ENCODE measurements around the gene TNFSF18.
"Not testable (repeated sequence)": the region's sequence is repeated elsewhere in the genome, so short reads cannot be mapped to it uniquely, and the experiment has no call there.

TNFSF18 gene, protein sequence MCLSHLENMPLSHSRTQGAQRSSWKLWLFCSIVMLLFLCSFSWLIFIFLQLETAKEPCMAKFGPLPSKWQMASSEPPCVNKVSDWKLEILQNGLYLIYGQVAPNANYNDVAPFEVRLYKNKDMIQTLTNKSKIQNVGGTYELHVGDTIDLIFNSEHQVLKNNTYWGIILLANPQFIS

DNA sequence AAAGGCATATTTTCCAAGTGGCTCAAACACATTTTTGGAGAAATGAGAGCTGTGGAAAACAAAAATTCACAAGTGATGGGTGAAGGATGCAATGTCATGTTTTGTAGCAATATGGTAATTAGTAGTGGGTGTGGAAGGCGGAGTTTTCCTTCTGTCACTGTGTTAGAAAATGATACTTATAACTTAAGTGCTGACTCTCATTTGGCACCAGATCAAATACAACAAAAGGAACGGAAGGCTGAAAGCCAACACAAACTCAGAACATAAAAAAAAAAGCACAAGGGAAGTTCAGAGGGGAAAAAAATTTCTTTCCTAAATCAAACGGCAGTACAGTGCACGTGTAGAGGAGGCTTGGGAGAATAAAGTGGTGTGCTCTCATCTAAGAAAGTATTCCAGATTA is at the start of gene TNFSF18:
TNFSF18 (minus strand) TSS at position 77 of the 400 bp plus-strand sequence; CDS start at position 32, 45 bp downstream.
- DNase-seq (ENCODE audit: low spot score): no peak

GRCh38 chr1:173099166-173099565 is 48.4 kb upstream of the TNFSF18 start:
- no peak for DNase-seq (ENCODE audit: low spot score)

DNA sequence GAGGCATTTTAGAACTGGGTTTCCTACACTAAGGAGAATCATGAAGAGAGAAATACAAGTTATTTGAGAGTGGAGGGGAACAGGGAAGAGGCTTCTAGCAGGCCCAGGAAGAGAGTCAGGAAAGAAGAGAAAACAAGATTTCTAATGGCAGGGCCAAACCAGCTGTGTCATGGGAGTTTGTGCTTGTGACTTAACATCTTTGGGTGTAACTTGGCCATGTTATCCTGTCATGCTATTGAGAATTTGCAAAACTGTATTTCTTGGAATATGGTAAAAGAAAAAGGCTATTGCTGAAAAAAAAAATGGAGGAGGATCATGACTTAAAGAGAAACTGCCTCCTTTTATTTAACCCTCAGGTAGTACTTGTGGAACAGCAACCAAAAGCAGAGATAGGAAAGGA is 47.4 kb upstream of the TNFSF18 start:
- no peak for DNase-seq (ENCODE audit: low spot score)

DNA sequence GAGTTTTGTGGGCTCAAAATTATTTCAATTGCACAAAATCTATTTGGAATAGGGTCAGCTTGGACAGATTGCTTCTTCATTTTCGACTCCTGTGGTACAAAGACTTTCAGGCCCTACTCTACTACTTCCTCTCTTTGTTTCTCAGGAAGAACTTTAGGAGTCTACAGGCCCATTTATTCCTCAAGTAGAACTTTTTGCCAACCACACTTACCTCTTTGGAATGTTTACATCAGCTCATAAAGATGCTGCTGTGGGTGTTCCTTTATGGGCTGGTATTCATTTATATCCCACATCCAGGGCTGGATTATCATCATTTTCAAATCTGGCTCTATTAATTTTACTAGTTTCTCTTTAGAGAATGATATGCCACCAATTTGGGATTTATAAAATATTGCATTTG is 46.3 kb upstream of the TNFSF18 start:
- DNase-seq (ENCODE audit: low spot score): no peak

DNA sequence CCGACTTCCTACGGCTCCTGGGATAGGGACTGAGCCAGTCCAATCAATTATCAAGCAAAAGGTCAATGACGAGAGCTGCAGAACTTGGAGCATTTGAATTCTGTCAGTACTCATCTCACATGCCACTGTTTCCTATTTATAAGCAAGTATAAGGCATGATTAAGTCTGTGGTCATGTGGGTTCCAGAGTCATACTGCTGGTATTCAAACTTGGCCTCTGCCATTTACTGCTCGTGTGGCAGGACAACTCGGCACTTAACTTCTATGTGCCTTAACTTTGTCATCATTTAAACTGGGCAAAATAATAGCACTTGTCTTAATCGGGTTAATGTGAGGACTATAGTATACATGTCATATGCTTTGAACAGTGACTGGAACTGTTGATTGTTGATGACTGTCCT is 44.9 kb upstream of the TNFSF18 start:
- DNase-seq (ENCODE audit: low spot score): peak; percentile 42

- DNase-seq (ENCODE audit: low spot score): no peak
Measured at GRCh38 chr1:173094541-173094940, 43.8 kb upstream of the TNFSF18 start.

- DNase-seq (ENCODE audit: low spot score): no peak
Measured at GRCh38 chr1:173093691-173094445, 43.1 kb upstream of the TNFSF18 start.

- no peak for DNase-seq (ENCODE audit: low spot score)
Measured at GRCh38 chr1:173084292-173084691, 33.6 kb upstream of the TNFSF18 start.

DNA sequence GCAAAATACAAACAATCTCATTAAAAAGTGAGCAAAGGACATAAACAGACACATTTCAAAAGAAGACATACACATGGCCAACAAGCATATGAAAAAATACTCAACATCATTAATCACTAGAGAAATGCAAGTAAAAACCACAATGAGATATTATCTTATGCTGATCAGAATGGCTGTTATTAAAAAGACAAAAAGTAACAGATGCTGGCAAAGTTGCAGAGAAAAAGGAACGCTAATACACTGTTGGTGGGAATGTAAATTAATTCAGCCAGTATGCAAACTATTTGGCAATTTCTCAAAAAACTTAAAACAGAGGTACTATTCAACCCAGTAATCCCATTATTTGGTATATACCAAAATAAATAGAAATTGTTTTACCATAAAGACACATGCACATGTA is 32.2 kb upstream of the TNFSF18 start:
- no peak for DNase-seq (ENCODE audit: low spot score)

DNA sequence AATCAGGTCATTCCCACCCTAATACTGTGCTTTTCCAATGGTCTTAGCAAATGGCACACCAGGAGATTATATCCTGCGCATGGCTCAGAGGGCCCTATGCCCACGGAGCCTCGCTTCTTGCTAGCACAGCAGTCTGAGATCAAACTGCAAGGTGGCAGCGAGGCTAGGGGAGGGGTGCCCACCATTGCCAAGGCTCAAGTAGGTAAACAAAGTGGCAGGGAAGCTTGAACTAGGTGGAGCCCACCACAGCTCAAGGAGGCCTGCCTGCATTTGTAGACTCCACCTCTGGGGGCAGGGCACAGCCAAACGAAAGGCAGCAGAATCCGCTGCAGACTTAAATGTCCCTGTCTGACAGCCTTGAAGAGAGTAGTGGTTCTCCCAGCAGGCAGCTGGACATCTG is 23.5 kb upstream of the TNFSF18 start:
- DNase-seq (ENCODE audit: low spot score): not testable (repeated sequence)

DNA sequence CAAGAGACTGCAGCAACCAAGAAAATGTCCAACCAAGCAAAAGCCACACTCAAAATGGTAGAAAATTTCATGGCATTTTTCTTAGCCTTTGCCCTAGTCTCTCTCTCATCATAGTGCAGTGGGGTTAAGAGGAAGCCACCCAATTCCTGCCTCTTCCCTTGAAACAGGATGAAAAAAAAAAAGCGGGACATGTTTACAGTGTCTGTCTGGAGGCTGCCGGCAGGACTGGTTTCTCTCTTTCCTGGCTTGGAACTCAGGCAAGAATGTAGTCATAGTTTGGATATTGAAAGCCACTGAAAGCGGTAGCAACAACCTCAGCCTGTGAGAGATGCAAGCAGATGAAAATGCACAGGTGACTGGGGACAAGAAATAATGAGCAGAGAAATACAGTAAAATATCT is 13.3 kb upstream of the TNFSF18 start:
- no peak for DNase-seq (ENCODE audit: low spot score)

DNA sequence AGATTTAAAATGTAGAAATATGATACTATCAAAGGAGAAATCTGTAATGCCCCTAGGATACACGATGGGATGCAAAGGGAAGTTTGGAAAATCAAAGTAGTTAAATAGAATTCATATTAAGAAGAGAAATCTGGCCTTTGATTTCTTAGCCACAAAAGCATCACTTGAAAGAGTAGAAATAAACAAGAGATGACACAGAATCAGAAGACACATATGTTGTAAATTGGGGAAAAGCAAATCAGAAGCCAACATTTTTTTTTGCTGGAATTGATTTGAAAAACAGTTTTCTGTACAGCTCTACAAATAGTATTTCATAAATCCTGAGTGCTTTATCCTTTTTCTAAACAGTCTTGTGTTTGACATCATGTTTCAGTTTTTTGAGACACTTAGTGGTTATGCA is 12.4 kb upstream of the TNFSF18 start:
- DNase-seq (ENCODE audit: low spot score): no peak

DNA sequence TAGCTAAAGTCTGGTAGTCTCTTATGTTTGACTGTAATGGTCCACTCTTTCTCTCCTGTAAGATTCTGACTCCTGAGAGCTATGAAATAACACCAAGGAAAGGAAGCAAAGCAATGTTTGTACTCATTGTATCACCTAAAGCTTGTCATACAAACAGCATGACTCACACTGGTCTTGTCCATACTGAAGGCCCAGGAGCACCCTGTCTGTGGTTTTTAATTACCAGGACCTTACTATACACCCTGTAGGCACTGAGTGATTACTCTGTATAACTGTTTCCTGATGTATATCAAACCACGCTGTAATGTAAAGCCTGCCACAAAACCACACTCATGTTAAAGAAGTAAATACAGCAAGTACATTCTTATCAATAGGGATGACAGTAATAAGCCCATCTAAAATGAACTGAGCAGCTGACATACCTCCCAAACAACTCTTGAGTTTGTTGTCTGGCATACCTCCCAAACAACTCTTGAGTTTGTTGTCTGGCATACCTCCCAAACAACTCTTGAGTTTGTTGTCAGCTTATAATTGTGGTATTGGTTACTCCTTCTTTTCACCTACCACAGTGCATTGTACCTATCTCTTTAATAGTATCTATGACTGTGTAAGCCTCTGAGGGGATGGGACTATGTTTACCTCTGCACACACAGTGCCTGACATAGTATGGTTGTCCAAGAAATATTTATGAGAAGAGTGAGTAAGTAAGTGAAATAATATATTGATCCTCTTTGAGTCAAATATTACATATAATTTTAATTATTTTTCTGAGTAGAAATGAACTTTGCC is 11.6 kb upstream of the TNFSF18 start:
- DNase-seq (ENCODE audit: low spot score): no peak

GRCh38 chr1:173058556-173058955 is 7.8 kb upstream of the TNFSF18 start:
- no peak for DNase-seq (ENCODE audit: low spot score)

DNA sequence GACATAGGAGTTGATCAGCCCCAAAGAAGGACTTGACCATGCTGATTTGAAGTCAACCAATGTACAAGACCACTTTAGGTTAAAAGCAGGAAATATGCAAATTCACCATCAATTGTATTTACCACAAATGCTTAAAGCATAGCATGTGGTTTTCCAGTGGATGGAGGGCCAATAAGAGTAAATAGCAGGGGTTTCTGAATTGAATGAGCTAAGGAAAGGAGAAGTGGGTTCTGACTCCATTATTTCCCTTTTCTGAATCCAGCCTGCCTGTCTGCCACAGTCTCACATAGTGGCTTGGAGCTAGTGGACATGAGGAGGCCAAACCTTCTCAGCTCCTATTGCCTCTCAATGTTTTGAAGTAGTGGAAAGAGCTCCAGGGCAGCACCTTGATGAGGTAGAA is 7.2 kb upstream of the TNFSF18 start:
- DNase-seq (ENCODE audit: low spot score): no peak

DNA sequence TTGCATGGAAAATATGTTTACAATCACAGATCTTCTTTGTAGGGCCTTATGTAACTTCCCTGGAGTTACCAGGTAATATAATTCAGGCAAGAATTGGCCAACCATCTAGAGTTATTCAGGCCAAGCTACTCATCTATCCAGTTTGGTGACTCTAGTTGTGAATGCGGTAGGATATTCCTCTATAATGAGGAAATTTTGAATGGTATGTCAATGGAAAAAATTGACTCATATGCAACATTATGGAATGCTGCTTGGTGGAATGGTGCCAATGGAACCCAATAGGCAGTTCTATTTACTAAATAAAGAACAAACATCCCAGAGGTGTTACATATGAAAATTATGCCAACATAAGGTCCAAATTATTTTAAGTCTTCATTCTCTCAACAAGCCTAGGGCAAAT is 5.6 kb upstream of the TNFSF18 start:
- no peak for DNase-seq (ENCODE audit: low spot score)

- no peak for DNase-seq (ENCODE audit: low spot score)
Measured at GRCh38 chr1:173052681-173053196, 2.0 kb upstream of the TNFSF18 start.

DNA sequence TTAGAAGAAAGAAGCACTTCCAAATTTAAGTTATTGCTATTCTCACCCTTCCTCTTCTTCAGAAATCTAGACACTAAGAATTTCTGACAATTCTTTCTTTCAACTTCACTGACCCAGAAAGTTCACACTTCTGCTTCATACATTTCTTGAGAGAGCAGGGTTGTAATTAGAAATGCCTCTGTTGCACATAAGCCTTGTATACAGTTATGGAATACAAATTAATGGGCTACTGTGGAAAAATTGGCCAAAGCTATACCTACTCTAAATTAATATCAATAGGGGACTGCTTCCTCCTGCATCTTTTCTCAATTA is 1.5 kb downstream of the TNFSF18 start:
- DNase-seq (ENCODE audit: low spot score): no peak

GRCh38 chr1:173048621-173049321 is 2.0 kb downstream of the TNFSF18 start:
- DNase-seq (ENCODE audit: low spot score): no peak

DNA sequence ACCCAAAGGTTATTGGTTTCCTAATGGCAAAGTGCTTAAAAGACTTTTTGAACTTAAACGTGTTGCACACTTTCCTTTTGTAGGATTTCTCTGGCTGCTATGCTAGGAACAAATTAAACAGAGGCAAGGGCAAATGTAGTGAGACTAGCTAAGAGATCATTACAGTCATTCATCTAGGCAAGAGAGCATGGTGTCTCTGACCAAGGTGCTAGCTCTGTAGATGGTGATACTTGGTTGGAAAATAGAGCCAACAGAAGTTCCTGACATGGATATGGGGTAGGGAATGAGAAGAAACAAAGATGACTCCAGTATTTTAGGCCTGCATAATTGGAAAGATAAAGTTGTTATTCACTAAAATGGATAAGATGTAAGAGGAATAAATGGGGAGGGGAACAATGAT is 6.1 kb downstream of the TNFSF18 start:
- no peak for DNase-seq (ENCODE audit: low spot score)

DNA sequence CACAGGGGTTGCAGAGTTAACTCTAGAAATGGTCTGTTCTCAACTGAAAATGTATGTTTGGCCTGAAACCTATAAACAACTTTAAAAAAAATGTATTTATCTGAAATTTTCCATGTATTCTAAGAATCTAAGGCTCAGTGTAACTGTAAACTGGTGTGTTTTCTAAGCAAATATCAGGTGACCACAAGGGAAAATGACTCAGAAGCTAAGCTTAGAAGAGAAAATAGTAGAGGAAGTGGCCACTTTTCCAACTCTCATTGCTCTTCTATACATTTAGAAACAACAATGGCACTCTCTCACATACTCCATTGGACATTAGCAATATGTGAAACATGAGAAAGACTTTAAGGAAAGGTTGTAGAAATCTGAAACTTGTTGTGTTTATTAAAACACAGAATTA is 7.5 kb downstream of the TNFSF18 start:
- DNase-seq (ENCODE audit: low spot score): no peak

DNA sequence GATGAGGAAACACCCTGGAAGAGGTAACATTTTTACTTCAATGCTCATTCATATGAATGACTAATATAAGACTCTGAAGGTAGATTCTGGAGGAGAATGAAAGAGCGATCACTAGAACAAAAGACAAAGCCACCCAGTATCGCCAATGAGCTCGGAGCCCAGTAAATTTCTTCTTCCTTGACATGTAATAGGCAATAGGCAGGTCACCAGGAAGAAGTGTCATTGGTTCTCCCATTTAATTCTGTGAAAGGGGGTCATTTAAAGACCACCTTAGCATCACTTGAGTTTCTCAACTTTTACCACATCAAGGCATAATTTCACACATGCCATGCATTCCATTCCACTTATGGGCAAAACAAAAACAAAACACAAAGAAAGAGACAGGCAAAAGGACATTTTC is 7.9 kb downstream of the TNFSF18 start:
- no peak for DNase-seq (ENCODE audit: low spot score)

DNA sequence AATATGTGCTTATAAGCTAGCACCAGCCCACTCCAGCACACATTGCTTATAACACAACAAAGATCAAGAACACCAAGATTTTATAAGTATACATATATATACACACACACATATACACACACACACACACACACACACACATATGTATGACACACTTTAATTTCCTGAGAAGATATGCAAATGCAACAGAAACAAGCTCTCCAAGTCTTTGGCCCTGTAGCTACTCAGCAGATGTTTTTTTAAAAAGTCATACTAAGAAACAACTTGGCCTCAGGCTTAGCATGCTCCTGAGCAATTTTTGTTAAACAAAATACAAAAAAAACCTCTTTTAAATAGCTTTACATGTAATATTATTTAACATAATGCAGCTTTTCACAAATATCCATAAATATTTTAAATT is 11.1 kb downstream of the TNFSF18 start:
- no peak for DNase-seq (ENCODE audit: low spot score)

All from hepatic stellate cell (primary cell).